Measurements from ENCODE around the gene NAT10.

The NAT10 gene

DNA sequence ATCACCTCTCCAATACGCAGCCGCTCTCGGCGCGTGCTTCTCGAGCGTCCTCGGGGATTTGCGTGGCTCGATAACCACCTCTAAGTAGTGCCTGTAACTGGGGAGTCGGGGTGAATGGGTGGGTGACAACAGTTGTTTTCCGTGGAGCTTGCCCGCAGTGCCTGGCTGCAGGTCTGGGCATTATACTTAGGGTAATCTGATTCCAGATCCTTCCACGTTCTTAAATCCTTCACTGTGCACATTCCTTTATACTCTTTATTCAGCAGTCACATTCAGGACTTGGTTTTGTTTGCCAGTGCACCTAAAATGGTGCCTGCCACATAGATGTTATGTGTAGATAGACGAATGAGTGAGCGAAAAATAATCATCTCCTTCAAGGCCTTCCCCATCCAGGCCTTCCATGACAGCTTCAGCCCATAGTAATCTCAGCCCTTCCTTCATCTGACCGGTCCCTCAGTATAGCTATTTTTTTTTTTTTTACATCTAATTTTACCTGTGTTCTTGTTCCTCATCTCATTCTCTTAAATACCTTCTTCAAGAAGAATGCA is 602 bp downstream of the NAT10 start:
- no peak for DNase-seq (ENCODE audit: low spot score)

DNA sequence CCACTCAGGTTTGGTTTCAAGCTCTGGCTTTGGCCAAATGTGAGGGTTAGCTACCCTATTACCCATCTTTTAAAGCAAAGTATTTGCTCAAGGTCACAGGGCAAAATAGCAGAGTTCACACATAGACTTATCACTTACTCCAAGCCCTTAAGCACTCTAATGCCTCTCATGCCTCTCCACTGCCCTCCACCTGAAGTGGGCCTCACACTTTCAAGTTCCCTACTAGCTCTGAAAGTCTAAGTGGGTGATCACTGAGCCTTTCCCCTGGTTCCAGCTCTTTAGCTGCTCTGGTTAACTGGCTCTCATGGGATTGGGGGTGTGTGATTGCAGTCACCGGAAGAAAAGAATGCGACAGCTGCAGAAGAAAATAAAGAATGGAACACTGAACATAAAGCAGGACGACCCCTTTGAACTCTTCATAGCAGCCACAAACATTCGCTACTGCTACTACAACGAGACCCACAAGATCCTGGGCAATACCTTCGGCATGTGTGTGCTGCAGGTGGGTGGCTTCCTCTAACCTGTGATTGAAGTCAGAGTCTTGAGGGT is 6.4 kb downstream of the NAT10 start:
- no peak for DNase-seq (ENCODE audit: low spot score)

DNA sequence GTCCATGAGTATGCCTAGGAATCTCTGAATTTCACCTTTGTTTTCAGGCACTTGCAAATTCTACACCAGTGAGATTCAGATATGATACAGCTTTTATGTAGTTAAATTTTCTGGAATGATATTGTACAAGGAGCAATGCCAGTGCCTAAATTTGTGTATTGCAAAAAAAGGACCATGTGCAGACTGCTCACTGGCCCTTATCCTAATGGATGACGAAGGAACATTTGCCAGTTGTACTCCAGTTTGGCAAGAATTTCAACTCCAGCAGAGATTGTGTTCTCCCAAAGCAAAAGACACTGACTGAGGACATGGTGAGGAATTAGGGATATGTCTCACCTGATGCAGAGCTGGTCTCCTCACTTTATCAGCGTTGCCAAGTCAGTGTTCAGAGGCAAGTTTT is 8.6 kb downstream of the NAT10 start:
- no peak for DNase-seq (ENCODE audit: low spot score)

DNA sequence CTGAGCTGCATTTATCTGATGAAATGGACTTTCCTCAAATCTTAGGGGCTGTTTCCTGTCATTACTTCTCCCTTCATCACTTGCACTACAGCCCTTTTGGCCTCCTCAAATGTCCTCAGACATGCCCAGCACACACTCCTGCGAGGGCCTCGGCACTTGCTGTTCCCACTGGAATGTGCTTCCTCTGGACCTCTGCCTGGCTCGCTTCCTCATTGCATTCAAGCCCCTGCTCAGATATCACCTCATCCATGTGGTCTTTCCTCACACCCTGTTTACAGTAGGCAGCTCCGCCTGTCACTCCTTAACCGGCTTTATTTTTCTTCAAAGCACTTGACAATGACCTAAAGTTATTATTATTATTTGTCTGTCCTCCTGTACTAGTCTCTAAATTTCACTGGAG is 9.0 kb downstream of the NAT10 start:
- DNase-seq (ENCODE audit: low spot score), result no peak

DNA sequence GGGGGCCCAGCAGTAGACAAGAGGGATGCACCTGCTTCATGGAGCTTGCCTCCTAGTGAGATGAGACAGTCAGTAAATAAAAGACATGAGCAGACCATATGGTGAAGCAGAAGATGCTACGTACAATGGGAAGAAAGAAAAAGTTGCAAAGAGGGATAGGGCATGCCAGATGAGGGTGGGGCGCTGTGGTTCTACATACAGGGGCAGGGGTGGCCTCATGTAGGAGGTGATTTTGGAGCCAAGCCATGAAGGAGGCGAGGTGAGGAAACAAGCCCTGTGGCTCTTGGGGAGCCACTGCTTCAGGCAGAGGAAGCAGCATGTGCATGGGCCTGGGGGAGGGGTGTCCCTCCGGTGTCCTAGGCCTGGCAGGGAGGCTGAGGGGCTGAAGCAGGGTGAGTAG is 15.2 kb downstream of the NAT10 start:
- DNase-seq (ENCODE audit: low spot score), result no peak

DNA sequence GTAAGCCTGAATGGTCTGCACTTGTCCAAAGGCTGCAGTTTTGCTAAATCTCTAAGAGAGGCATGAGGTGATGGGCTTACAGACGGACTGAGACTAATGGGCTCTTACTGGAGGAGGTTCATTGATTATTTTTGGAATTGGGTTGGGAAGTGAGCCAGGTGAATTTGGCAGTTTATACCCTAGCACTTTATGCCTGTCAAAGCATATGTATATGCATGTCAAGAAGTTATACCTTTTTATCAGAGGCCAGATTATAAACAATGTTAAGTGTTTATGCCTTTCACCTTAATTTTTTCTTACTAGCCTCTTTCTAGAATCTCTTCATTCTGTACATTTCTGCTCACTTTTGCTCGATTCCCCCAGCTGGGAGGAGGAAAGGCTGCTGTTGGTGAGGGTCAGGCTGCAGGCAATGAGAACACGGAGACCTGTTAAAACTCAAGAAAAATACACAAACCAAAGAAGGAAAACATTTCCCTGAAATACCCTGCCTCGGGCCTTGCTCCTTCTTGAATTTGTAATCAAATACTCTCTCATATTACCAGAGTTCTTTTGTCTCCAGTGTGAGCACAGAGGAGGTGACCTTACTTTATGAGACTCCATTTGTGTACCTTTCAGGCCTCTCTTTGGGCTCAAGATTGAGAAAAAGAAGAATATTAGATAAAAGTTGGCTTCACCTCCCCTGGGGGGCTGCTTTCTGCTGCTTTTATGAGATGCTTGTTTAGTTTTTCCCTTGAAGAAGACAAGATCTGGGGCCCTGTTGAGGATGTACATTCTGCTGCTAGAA is 19.6 kb downstream of the NAT10 start:
- no peak for DNase-seq (ENCODE audit: low spot score)

DNA sequence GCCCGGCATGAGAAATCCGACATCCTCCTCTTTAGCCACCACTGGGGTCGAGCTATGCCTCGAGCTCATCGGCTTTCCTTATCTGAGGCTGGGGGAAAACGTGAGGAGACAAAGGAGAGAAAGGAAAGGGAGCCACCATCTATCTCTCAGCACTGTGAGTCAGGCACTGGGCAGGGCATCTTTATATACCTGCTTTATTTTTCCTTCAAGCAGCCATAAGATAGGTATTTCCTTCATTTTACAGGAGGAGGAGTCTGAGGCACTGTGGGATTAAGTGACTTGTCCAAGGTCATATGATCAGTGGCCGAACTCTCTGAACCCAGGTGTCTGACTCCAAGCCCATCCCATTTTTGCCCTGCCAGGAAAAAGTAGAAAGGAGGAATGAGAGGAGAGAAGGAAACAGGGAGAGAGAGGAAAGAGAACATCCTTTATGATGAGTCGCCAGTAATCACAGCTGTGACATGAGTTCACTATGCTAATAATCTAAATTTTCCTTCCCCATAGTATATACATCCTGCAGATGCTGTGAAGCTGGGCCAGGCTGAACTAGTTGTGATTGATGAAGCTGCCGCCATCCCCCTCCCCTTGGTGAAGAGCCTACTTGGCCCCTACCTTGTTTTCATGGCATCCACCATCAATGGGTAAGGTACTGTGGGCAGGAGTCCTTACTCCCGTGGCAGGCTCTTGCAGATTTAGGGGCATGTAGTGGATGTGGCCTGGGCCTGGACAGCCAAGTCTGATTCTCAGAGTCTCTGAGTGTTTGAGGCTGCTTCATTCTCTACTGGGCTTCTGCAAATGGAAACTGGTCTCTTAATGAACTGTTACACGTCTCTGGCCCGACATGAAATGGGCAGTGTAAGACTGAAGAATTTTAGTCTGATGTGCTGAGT is 21.8 kb downstream of the NAT10 start:
- no peak for DNase-seq (ENCODE audit: low spot score)

DNA sequence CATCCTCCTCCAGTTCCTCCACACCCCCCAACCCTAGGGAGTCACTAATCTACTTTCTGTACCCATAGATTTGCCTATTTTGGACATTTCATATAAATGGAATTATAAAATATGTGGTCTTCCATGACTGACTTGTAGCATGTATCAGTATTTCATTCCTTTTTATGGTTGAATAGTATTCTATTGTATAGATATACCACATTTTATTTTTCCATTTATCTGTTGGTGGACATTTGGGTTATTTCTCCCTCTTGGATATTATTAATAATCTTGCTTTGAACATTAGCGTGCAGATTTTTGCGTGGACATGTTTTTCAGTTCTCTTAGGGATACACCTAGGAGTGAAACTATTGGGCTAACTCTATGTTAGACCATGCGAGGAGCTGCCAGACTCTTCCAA is 23.4 kb downstream of the NAT10 start:
- no peak for DNase-seq (ENCODE audit: low spot score)

DNA sequence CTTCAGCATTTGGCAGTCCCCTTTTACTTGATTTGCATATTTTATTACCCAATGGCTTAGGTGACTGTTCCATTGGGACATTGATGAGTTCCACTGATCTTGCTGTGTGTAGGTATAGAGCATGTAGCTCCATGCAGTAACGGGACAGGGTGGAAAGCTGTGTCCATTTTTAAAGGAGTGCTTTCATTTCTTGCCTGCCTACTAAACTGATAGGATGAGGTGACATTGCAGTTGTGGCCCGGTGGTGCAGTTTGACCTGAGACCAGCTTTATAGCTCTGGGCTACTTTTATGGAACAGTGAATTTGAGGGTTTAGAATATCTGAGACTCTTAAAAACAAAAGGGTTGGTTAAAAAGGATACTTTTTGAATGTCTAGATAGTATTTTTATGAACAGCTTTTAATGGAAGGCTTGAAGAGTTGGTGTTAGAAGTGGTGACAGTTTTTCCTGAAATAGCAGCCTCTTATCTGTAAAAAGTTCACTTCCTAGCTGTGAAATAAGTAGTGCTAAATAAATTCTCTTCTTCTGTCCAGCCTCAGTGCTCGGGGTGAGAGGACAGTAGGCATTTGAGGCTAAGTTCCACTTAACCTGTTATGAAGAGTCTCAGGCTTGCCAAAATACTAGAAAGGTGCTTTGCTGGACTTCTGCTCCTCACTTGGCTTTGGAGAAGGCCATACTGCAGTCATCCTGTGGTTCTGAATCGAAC is 27.0 kb downstream of the NAT10 start:
- no peak for DNase-seq (ENCODE audit: low spot score)

DNA sequence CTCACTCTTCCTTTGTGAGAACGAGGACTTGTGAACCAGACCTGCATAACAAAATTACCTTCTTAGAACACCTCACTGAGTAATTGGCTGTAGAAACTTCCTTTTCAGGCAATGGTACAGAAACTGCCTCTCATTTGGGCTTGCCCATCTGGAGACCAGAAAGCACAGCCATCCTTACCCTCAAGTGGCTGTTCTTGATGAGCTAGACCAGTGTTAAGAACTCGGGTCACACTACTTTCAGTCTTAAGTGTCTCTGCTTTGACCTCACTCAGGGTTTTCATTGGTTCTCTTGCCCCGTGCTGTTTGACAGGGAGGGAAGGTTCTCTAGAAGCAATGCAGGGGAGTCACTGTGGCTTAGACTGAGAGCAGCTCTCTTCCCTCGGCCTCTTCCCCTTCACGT is 29.3 kb downstream of the NAT10 start:
- no peak for DNase-seq (ENCODE audit: low spot score)

DNA sequence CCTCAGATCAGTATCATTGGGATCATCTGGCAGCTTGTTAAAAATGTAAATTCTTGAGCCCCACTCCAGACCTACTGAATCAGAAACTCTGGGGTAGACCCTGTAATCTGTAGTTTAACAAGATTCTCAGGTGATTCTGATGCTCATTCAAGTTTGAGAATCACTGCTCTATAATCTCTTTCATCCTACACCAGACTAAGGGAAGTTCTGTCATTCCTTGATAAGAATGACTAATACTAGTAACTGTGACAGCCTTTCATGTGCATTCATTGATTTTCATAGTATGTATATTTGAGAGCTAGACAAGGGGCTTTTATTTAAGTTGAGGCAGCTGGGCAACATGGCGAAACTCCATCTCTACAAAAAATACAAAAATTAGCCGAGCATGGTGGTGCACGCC is 30.0 kb downstream of the NAT10 start:
- DNase-seq (ENCODE audit: low spot score), result no peak

DNA sequence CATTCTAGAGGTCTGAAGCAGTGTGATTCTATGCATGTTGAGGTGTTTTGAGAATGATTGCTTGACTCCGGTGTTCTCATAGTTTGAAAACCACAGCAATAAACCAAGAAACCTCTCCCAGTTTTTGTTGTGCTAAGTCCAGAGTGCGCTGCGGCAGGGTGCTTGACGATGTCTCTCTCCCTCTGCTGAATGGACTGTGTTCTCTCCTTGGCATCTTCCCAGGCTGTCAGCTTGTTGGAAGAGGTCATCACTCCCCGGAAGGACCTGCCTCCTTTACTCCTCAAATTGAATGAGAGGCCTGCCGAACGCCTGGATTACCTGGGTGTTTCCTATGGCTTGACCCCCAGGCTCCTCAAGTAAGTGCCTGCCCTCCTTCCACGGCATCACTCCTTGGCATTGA is 31.0 kb downstream of the NAT10 start:
- DNase-seq (ENCODE audit: low spot score), result no peak

DNA sequence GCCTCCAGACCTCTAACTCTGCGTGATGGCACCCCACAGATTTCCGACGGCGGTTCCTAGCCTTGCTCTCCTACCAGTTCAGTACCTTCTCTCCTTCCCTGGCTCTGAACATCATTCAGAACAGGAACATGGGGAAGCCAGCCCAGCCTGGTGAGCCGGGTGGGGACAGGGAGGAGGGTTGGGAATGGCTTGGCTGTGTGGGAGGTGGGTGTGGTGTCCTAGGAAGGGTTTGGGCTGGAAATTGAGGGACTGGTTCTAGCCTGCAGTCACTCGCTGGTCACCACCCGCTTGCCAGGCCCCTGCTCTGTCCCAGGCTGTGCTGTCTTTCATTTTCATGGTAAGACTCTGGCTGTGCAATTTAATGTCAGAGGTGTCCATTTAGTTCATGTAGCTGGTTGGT is 33.9 kb downstream of the NAT10 start:
- DNase-seq (ENCODE audit: low spot score), result no peak

DNA sequence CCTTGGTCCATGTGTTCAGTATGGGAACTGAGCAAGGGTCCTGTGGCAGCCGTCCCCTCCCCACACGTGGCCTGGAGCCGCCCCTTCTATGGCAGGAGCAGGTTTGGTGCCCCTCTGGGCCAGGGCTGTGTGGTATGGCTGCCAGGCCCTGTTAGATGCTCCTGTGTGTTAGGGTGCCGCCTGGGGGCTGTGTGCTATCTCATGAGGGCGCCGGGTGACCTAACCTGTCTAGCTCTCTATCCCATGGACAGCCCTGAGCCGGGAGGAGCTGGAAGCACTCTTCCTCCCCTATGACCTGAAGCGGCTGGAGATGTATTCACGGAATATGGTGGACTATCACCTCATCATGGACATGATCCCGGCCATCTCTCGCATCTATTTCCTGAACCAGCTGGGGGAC is 34.7 kb downstream of the NAT10 start:
- no peak for DNase-seq (ENCODE audit: low spot score)

DNA sequence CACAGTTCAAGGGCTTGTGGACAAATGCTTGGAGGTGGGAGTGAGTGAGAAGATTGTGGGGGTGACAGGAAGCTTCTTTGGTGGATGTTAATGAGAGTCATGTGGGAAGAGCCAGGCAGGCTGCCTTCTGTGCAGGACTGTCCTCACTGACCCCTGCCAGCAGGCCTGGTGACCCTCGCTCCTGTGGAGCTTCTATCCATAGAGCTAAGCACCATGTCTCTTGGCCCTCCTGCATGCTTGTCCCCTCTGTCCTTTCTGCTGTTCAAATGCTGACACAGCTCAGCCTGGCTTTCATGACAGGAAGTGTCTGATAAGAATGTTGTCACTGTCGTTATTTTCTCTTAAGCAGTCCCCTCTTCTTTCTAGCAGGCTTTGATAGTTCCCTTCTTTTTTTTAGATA is 37.6 kb downstream of the NAT10 start:
- no peak for DNase-seq (ENCODE audit: low spot score)

DNA sequence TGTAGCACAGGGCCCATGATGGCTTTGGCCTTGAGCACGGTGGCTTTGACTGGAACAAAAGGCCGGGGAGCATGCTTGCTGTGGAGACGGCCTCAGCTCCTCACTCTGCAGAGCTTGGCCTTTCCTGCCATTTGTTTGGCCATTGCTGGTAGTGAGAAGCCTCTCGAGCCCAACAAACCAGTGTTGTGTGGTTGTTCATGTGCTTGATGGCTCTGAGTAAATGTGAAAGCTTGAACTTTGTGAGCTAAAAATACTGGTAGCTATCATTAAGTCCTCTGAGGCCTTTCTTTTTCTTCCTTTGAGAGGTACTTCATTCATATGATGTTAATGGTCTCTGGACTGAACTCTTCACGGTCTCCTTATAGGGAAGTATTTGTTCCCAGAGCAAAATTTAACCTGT is 39.6 kb downstream of the NAT10 start:
- DNase-seq (ENCODE audit: low spot score), result no peak

DNA sequence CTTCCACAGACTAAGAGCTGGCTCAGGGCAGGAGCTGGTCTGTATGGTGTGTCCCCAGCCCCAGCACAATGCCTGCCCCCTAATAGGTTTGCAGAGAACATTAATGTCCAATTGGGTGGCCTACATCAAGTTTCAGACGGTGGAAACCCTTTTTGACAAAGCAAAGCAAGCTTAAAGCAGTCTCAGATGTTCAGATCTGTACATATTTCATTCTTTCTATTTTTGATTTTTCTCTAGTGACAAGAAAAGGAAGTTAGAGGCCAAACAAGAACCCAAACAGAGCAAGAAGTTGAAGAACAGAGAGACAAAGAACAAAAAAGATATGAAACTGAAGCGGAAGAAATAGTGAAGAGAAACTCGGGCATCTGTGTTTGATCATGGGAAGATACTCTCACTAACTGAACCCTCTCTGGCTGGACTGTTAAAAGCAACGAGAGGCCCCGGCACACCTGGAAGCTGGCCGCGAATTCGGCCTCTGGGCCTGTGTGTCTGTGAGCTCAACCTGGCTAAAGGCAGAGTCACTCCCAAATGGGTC is 40.5 kb downstream of the NAT10 start:
- no peak for DNase-seq (ENCODE audit: low spot score)

DNA sequence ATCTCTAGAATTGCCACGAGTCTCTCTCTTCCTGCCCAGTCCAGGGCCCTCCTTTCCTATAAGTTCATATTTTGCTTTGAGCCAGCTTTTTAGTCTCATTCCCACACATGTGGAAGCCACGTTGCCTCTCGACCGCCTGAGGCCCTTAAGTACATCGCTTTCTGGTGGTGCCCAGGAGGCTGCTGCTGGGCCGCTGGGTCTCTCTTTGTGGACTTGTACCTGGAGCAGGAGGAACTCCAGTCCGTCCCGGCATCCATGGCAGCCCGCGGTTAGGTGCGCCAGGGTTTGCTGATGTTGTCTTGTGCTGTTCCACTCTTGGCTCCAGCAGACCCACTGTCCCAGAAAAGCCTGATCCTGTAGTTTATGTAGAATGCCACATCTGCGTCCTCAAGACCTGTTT is 41.0 kb downstream of the NAT10 start:
- DNase-seq (ENCODE audit: low spot score), result no peak

DNA sequence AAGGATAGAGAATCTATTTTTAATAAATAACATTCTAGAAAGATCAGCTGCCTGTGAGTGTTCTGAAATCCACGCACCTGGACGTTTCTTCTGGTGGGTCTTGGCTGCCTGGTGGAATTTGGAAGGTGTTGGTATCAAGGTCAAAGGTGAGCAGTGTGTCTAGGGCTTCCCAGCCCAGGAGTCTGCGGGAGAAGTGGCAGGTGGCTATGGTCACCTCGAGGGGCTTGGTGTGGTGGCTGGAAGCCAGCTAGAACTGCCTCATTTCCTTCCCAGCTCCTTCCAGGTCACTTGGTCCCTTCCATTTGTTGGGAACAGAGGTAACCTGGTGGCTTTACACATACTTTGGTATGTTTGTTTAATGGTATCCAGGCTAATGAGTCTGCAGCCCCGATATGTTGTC is 41.4 kb downstream of the NAT10 start:
- DNase-seq (ENCODE audit: low spot score), result no peak

DNA sequence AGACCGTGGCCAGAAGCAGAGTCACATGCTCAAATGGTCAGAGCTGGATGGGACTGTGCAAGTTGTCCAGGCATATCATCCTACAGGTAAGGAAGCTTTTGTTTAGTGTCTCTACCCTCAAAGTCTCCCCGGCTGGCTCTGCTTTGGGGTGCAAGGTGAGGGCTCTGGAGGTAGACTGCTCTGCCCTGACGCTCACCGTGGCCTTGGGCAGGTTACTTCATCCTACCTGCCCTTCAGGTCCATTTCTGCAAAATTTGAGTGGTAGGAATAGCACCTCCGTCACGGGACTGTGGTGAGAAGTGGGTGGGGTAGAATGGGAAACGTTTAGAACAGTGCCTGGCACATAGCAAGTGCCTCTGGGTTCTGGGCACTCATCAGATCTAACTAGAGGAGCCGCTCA is 42.2 kb downstream of the NAT10 start:
- no peak for DNase-seq (ENCODE audit: low spot score)

DNA sequence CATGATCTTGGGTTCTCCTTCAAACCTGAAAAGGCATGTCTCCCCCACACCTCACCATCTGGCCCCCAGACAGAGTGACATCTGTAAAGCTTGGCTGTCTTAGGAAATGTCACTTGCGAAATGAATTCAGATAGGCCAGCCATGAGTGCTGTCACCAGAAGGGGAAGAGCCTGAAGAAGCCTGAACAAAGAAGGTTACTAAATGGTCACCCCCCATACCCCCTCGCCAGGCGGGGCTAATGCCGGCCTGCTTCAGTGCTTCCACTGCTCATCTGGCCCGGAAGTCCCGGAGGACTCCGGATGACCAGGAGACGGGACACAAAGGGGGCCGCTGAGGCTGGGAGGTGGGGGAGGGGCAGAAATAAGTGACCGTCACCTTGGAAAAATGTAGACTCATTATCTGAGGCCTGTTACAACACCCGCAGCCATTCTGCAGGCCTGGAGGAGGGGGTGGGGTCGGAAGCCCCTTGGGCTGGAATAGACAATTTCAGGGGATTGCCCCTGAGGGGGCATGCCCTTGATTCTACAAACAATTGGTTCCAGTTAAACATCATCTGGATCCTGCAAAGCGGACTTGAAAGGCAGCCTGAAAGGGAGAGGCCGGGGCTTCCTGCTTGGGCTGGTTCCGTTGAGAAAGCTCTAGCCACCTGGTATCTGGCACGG is 43.2 kb downstream of the NAT10 start:
- no peak for DNase-seq (ENCODE audit: low spot score)

Measured in SK-N-DZ (cell line).